Upper lobe of right lung (tissue), 1 donor: ENCODE data around the gene IGF2BP3. TPM values are rescaled to one million over a fixed set of nuclear protein-coding genes. Genes with fewer than 3 reads are reported as not detected.

ENCODE experiments used
- ATAC-seq: fragments of 200-7000 bp; cut with Tn5 transposase; one replicate; pipeline ENCODE4 v1.9.1; 2020; ENCODE audit warnings: mild to moderate bottlenecking, moderate library complexity
- DNase-seq: peaks from one replicate; pipeline ENCODE4 v3.0.0-alpha.2; 2020
- H3K27ac ChIP-seq: fragments of 200-600 bp; one replicate; pipeline ENCODE4 v1.8.0; 2022
- H3K27me3 ChIP-seq: fragments of 200-600 bp; one replicate; pipeline ENCODE4 v1.8.0; 2022; ENCODE audit warnings: mild to moderate bottlenecking
- H3K36me3 ChIP-seq: fragments of 200-600 bp; one replicate; pipeline ENCODE4 v1.8.0; 2022
- H3K4me1 ChIP-seq: fragments of 200-600 bp; one replicate; pipeline ENCODE4 v1.8.0; 2022
- H3K4me3 ChIP-seq: fragments of 200-600 bp; one replicate; pipeline ENCODE4 v1.8.0; 2022; ENCODE audit warnings: mild to moderate bottlenecking
- H3K9me3 ChIP-seq: fragments of 200-600 bp; one replicate; pipeline ENCODE4 v1.8.0; 2022
- intact Hi-C: fragments of 100-400 bp; cut with DNase I; formaldehyde crosslinking; loops from one replicate; pipeline ENCODE4 v1.11.0; 2022
- total RNA-seq: library from RNA; stranded (reverse); fragmentation: NEBNext Ultra II Directional; extraction: Animal tissue kit (Norgen Biotek cat#: 25700); gene quantifications from one replicate; pipeline ENCODE4 v1.2.1, GENCODE V29; 2021
- TF ChIP-seq, protein P1 (sequence below): fragments of 200-600 bp; IDR thresholded peaks from one replicate; pipeline ENCODE4 v1.8.0; 2022; ENCODE audit warnings: antibody characterized with exemption
- donor health status: DM: no; HTN: yes; CAD: no; lungs with severe emphysema.

The IGF2BP3 gene
- total RNA-seq, 1 donor from 2014 or later: 3.3 TPM

DNA sequence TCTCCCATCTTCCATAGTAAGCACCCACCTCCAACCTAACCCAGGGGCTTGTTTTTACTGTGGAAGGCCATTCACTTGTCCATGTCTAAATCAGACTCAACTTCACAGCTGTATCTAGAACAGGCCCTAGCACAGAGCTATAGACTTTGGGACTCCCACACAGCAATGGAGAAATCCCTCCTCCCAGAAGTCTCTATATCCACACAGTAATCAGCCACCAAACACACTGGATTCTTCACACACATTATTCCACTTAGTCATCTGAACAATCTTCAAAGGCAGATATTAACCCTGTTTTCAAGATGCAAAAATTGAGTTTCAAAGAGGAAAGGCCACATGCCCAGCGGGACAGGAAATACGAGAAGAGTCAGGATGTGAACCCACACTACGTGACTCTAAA lies 89.3 kb downstream of the IGF2BP3 start:
- Histone ChIP-seq H3K36me3 (no peaks in the 10 kb centered on the region), H3K27me3 (no peaks in the 10 kb centered on the region), H3K27ac (no peak overlapping the region), H3K9me3 (no peaks in the 10 kb centered on the region), H3K4me1 (no peaks in the 10 kb centered on the region), H3K4me3 (no peak overlapping the region)
- TF ChIP-seq, protein P1, sequence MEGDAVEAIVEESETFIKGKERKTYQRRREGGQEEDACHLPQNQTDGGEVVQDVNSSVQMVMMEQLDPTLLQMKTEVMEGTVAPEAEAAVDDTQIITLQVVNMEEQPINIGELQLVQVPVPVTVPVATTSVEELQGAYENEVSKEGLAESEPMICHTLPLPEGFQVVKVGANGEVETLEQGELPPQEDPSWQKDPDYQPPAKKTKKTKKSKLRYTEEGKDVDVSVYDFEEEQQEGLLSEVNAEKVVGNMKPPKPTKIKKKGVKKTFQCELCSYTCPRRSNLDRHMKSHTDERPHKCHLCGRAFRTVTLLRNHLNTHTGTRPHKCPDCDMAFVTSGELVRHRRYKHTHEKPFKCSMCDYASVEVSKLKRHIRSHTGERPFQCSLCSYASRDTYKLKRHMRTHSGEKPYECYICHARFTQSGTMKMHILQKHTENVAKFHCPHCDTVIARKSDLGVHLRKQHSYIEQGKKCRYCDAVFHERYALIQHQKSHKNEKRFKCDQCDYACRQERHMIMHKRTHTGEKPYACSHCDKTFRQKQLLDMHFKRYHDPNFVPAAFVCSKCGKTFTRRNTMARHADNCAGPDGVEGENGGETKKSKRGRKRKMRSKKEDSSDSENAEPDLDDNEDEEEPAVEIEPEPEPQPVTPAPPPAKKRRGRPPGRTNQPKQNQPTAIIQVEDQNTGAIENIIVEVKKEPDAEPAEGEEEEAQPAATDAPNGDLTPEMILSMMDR: no peak
- ATAC-seq (no peak), DNase-seq (no peak)
- intact Hi-C loops: no loop called here

DNA sequence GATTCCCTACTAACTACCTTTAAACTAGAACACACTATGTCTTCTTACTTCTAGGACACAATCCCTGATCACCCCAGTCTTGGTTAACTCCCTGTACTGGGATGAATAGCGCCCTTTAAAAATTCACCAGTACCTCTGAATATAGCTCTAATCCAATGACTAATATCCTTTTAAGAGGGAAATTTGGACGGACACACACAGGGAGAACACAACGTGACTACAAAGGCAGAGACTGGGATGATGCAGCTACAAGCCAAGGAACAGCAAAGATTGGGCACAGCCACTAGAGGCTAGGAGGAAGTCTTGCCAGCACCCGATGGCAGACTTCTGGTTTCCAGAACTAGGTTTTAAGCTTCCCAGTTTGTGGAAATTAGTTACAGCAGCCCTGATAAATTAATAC lies 89.7 kb downstream of the IGF2BP3 start:
- Histone ChIP-seq H3K27ac (no peak overlapping the region), H3K36me3 (no peaks in the 10 kb centered on the region), H3K9me3 (no peaks in the 10 kb centered on the region), H3K4me3 (no peak overlapping the region), H3K4me1 (no peaks in the 10 kb centered on the region), H3K27me3 (no peaks in the 10 kb centered on the region)
- ATAC-seq: no peak
- DNase-seq: no peak
- TF ChIP-seq, protein P1: no peak
- intact Hi-C loops: no loop called here

DNA sequence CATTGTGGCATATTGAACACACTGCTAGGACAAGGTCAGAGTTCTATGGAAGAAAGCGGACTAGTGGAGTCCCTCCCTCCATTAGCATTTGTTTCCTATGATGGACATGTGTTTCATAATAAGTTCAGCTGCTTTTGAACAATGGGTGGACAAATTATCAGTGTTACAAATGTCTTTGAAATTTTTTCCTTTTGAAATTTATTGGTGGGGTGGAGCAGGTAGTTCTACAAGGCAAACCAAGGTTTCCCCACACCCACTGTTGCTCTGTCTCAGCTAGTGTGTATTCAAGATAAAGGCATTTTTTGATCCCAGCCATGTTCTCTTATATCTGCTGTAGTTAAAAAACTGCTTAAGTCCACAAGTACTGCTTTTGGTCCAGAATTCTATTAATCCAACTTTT lies 91.3 kb downstream of the IGF2BP3 start:
- intact Hi-C loops: no loop called here
- TF ChIP-seq, protein P1: no peak
- no peak overlapping the region for H3K27ac ChIP-seq
- H3K36me3 ChIP-seq: no peaks in the 10 kb centered on the region
- no peak for DNase-seq
- H3K27me3 ChIP-seq: no peaks in the 10 kb centered on the region
- no peak overlapping the region for H3K4me3 ChIP-seq
- no peak for ATAC-seq
- no peaks in the 10 kb centered on the region for H3K4me1 ChIP-seq
- H3K9me3 ChIP-seq: no peaks in the 10 kb centered on the region

DNA sequence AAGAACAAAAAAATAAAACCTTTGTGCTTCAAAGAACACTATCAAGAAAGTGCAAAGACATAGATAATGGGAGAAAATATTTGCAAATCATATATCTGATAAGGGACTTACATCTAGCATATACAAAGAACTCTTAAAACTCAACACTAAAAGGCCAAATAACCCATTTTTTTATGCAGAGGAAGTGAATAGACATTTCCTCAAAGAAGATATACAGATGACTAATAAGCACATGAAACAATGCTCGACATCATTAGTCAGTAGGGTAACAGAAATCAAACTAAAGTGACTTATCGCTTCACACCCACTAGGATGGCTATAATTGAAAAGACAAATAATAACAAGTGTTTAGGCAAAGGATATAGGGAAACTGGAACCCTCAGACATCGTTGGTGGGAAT lies 93.2 kb downstream of the IGF2BP3 start:
- no peak for ATAC-seq
- no peaks in the 10 kb centered on the region for H3K36me3 ChIP-seq
- intact Hi-C loops: no loop called here
- no peaks in the 10 kb centered on the region for H3K27me3 ChIP-seq
- H3K9me3 ChIP-seq: no peaks in the 10 kb centered on the region
- H3K4me3 ChIP-seq: no peak overlapping the region
- no peaks in the 10 kb centered on the region for H3K4me1 ChIP-seq
- no peak for DNase-seq
- TF ChIP-seq, protein P1: no peak
- H3K27ac ChIP-seq: no peak overlapping the region

DNA sequence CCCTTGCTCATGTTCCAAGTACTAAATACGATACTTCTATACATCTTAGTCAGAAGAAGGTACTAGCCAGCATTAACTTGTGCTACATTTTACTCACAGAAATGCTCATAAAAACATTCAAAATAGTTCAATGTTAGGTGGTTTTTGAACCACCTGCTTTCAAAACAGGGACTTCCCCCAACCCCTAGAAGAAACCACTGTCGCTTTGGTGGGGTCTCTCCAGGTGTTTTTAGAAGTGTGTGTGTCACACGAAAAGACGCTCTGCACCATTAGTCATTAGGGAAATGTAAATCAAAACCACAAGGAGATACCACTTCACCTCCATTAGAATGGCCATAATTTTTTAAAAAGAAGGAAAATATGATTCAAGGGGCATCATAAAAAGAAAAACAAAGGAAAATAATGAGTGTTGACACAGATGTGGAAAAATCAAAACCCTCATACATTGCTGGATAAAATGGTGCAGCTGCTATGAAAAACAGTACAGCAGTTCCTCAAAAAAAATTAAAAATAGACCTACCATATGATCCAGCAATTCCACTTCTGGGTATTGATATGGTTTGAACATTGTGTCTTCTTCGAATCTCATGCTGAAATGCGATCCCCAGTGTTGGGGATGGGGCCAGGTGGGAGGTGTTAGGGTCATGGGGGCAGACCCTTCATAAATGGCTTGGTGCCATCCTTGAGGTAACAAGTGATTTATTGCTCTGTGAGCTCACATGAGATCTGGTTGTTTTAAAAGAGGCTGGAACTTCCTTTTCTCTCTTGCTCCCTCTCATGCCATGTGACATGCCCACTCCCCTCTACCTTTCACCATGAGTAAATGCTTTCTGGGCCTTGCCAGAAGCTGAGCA lies 96.9 kb downstream of the IGF2BP3 start:
- Histone ChIP-seq H3K36me3 (no peaks in the 10 kb centered on the region), H3K9me3 (no peaks in the 10 kb centered on the region), H3K27ac (no peak overlapping the region), H3K4me1 (no peaks in the 10 kb centered on the region), H3K27me3 (no peaks in the 10 kb centered on the region), H3K4me3 (no peak overlapping the region)
- intact Hi-C loops: no loop called here
- ATAC-seq: no peak
- TF ChIP-seq, protein P1: no peak
- DNase-seq: no peak
